GM23338 (cell line): ENCODE results near the gene SLC48A1. TPM values are rescaled to one million over a fixed set of nuclear protein-coding genes. Genes with fewer than 3 reads are reported as not detected.

Experiments used
- ATAC-seq: fragments of 200-7000 bp; cut with Tn5 transposase; 3 replicates; pipeline ENCODE4 v1.9.1; 2020
- DNase-seq: peaks from one replicate; pipeline ENCODE4 v3.0.0-alpha.2; 2015; ENCODE audit warnings: low spot score
- H2AFZ ChIP-seq: fragments of 200-600 bp; sonication (generic); 2 replicates; pipeline ENCODE4 v1.8.0; 2016; ENCODE audit warnings: antibody characterized with exemption, mild to moderate bottlenecking, moderate library complexity
- H3F3A ChIP-seq: fragments of 200-600 bp; sonication (generic); replicated peaks from 2 replicates; pipeline ENCODE4 v1.8.0; 2017; ENCODE audit warnings: antibody characterized with exemption, mixed run types, low read depth
- H3K27ac ChIP-seq: fragments of 200-600 bp; sonication (generic); 2 replicates; pipeline ENCODE4 v1.6.1; 2016; ENCODE audit warnings: low read depth
- H3K27me3 ChIP-seq: fragments of 200-600 bp; sonication (generic); 2 replicates; pipeline ENCODE4 v1.8.0; 2016; ENCODE audit warnings: mild to moderate bottlenecking, mixed run types, moderate library complexity; ENCODE audit not compliant: insufficient read depth
- H3K36me3 ChIP-seq: fragments of 200-600 bp; sonication (generic); 2 replicates; pipeline ENCODE4 v1.8.0; 2016; ENCODE audit warnings: mild to moderate bottlenecking; ENCODE audit not compliant: insufficient read depth
- H3K4me1 ChIP-seq: fragments of 200-600 bp; sonication (generic); 2 replicates; pipeline ENCODE4 v1.8.0; 2016; ENCODE audit warnings: mild to moderate bottlenecking, moderate library complexity; ENCODE audit not compliant: insufficient read depth
- H3K4me2 ChIP-seq: fragments of 200-600 bp; sonication (generic); 2 replicates; pipeline ENCODE4 v1.7.1; 2017; ENCODE audit warnings: mixed run types
- H3K4me3 ChIP-seq: fragments of 200-600 bp; sonication (generic); 2 replicates; pipeline ENCODE4 v1.6.1; 2016; ENCODE audit warnings: mixed run types
- H3K79me2 ChIP-seq: fragments of 200-600 bp; sonication (generic); replicated peaks from 2 replicates; pipeline ENCODE4 v1.8.0; 2017; ENCODE audit warnings: mild to moderate bottlenecking; ENCODE audit not compliant: insufficient read depth
- H3K9me2 ChIP-seq: fragments of 200-600 bp; sonication (generic); 2 replicates; pipeline ENCODE4 v1.8.0; 2017; ENCODE audit not compliant: insufficient read depth
- H4K20me1 ChIP-seq: fragments of 200-600 bp; sonication (generic); replicated peaks from 2 replicates; pipeline ENCODE4 v1.8.0; 2017; ENCODE audit warnings: mild to moderate bottlenecking; ENCODE audit not compliant: insufficient read depth
- H3K27ac Mint-ChIP-seq: 2 replicates; pipeline ENCODE4 v1.8.0; 2020; ENCODE audit warnings: inconsistent platforms, mild to moderate bottlenecking, moderate library complexity, mixed read lengths
- H3K27me3 Mint-ChIP-seq: 3 replicates; pipeline ENCODE4 v1.8.0; 2022; ENCODE audit warnings: low read depth, mild to moderate bottlenecking, moderate library complexity, mixed read lengths, inconsistent platforms; ENCODE audit not compliant: insufficient read depth, poor library complexity
- H3K36me3 Mint-ChIP-seq: 3 replicates; pipeline ENCODE4 v1.8.0; 2021; ENCODE audit warnings: low read depth, mild to moderate bottlenecking, inconsistent platforms, moderate library complexity, mixed read lengths
- H3K4me1 Mint-ChIP-seq: 3 replicates; pipeline ENCODE4 v1.8.0; 2020; ENCODE audit warnings: mild to moderate bottlenecking, inconsistent platforms, mixed read lengths
- H3K4me3 Mint-ChIP-seq: 3 replicates; pipeline ENCODE4 v1.8.0; 2021; ENCODE audit warnings: moderate library complexity, mild to moderate bottlenecking, inconsistent platforms, mixed read lengths
- H3K9me3 Mint-ChIP-seq: 3 replicates; pipeline ENCODE4 v1.8.0; 2020; ENCODE audit warnings: moderate library complexity, mild to moderate bottlenecking, inconsistent platforms, mixed read lengths
- EZH2 ChIP-seq: fragments of 200-600 bp; sonication (generic); IDR thresholded peaks from one replicate; pipeline ENCODE4 v1.8.0; 2017; ENCODE audit warnings: antibody characterized with exemption, mild to moderate bottlenecking, low read depth; ENCODE audit not compliant: unreplicated experiment
- EZH2phosphoT487 ChIP-seq: fragments of 200-600 bp; sonication (generic); IDR thresholded peaks from one replicate; pipeline ENCODE4 v1.8.1; 2018; ENCODE audit warnings: antibody characterized with exemption; ENCODE audit not compliant: unreplicated experiment
- NANOG ChIP-seq: IDR thresholded peaks from 2 replicates; pipeline ENCODE4 v1.6.1; 2016; ENCODE audit warnings: antibody characterized with exemption, borderline replicate concordance
- POLR2AphosphoS5 ChIP-seq: IDR thresholded peaks from 2 replicates; pipeline ENCODE4 v1.6.1; 2016; ENCODE audit warnings: antibody characterized with exemption, low read depth
- STAT1 ChIP-seq: IDR thresholded peaks from one replicate; pipeline ENCODE4 v1.6.1; 2016; ENCODE audit warnings: antibody characterized with exemption; ENCODE audit not compliant: unreplicated experiment
- ZNF114 ChIP-seq: fragments of 250-450 bp; sonication (Bioruptor Pico); IDR thresholded peaks from 2 replicates; pipeline ENCODE4 v1.5.0; 2020; ENCODE audit warnings: mild to moderate bottlenecking, moderate library complexity
- ZNF331 ChIP-seq: fragments of 250-450 bp; sonication (Bioruptor Pico); IDR thresholded peaks from 2 replicates; pipeline ENCODE4 v1.5.0; 2020; ENCODE audit warnings: low read depth, mild to moderate bottlenecking, moderate library complexity
- polyA plus RNA-seq: library from polyadenylated mRNA; unstranded; fragments of >200 nt; fragmentation: Nextera tagmentation; extraction: Ambion mirVana; gene quantifications from 2 replicates; pipeline ENCODE4 v1.2.1, GENCODE V29; 2016
- total RNA-seq: library from RNA; depleted of rRNA; stranded (reverse); fragments of >200 nt; shearing (Covaris generic); gene quantifications from 2 replicates; pipeline ENCODE4 v1.2.3, GENCODE V29; 2014
- TF ChIP-seq, protein P1 (sequence below), 2 experiments: fragments of 200-600 bp in 1 of 2; sonication (generic) in 1 of 2; conservative IDR thresholded peaks; 2 replicates each; pipeline versions ENCODE4 v1.5.1 to v1.6.1; 2016 to 2017; ENCODE audit warnings: antibody characterized with exemption in 2 of 2, low read depth in 2 of 2, mild to moderate bottlenecking in 2 of 2, moderate library complexity in 1 of 2
- TF ChIP-seq, protein P2 (sequence below): IDR thresholded peaks from one replicate; pipeline ENCODE4 v1.6.1; 2018; ENCODE audit warnings: antibody characterized with exemption; ENCODE audit not compliant: unreplicated experiment
- TF ChIP-seq, protein P3 (sequence below): IDR thresholded peaks from 2 replicates; pipeline ENCODE4 v1.6.1; 2016; ENCODE audit warnings: antibody characterized with exemption

The SLC48A1 gene
- total and polyA plus RNA-seq, 2 experiments from 2014 or later, result 5.8 to 9.0 TPM

- no peak overlapping the region for H2AFZ ChIP-seq
- H3K27me3 Mint-ChIP-seq, result peaks cover 26% of the 10 kb centered on the region
Observed at GRCh38 chr12:47742253-47742825, 30.7 kb upstream of the SLC48A1 start.

GRCh38 chr12:47743311-47743860, 29.7 kb upstream of the SLC48A1 start:
- no peaks in the 10 kb centered on the region for H3K79me2 ChIP-seq
- Mint-ChIP-seq H3K27me3 (peaks cover 26% of the 10 kb centered on the region), H3K9me3 (no peaks in the 10 kb centered on the region; the same call in 2 of the 3 replicates), H3K4me1 (peaks cover 41% of the 10 kb centered on the region), H3K4me3 (no peak overlapping the region; the same call in 2 of the 3 replicates), H3K36me3 (no peaks in the 10 kb centered on the region; the same call in 2 of the 3 replicates), H3K27ac (no peak overlapping the region)
- H3K4me2 ChIP-seq, result 0 out of 2 replicates have a peak overlapping the region, but pooled peaks have one; percentile 26
- H3K4me1 ChIP-seq, result 0 out of 2 replicates have a peak, but pooled peaks cover 4% of the 10 kb centered on the region
- H3K27ac ChIP-seq, result no peak overlapping the region
- no peak; the same call in 2 of the 3 replicates for ATAC-seq
- H2AFZ ChIP-seq, result no peak overlapping the region
- H3K27me3 ChIP-seq, result no peaks in the 10 kb centered on the region
- H4K20me1 ChIP-seq, result no peaks in the 10 kb centered on the region
- no peaks in the 10 kb centered on the region for H3K36me3 ChIP-seq
- no peaks in the 10 kb centered on the region for H3F3A ChIP-seq
- no peak for DNase-seq
- no peak overlapping the region for H3K4me3 ChIP-seq
- no peaks in the 10 kb centered on the region for H3K9me2 ChIP-seq
- TF ChIP-seq POLR2AphosphoS5 (no peak), ZNF114 (CRISPR knock-in tag) (no peak), STAT1 (no peak), ZNF331 (CRISPR knock-in tag) (no peak), EZH2phosphoT487 (no peak), NANOG (no peak), EZH2 (no peak)
- TF ChIP-seq, protein P1, sequence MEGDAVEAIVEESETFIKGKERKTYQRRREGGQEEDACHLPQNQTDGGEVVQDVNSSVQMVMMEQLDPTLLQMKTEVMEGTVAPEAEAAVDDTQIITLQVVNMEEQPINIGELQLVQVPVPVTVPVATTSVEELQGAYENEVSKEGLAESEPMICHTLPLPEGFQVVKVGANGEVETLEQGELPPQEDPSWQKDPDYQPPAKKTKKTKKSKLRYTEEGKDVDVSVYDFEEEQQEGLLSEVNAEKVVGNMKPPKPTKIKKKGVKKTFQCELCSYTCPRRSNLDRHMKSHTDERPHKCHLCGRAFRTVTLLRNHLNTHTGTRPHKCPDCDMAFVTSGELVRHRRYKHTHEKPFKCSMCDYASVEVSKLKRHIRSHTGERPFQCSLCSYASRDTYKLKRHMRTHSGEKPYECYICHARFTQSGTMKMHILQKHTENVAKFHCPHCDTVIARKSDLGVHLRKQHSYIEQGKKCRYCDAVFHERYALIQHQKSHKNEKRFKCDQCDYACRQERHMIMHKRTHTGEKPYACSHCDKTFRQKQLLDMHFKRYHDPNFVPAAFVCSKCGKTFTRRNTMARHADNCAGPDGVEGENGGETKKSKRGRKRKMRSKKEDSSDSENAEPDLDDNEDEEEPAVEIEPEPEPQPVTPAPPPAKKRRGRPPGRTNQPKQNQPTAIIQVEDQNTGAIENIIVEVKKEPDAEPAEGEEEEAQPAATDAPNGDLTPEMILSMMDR (conservative IDR thresholded peaks at IDR 0.05; ENCODE audit: low read depth in 2 of 2), result no peak
- TF ChIP-seq, protein P2, sequence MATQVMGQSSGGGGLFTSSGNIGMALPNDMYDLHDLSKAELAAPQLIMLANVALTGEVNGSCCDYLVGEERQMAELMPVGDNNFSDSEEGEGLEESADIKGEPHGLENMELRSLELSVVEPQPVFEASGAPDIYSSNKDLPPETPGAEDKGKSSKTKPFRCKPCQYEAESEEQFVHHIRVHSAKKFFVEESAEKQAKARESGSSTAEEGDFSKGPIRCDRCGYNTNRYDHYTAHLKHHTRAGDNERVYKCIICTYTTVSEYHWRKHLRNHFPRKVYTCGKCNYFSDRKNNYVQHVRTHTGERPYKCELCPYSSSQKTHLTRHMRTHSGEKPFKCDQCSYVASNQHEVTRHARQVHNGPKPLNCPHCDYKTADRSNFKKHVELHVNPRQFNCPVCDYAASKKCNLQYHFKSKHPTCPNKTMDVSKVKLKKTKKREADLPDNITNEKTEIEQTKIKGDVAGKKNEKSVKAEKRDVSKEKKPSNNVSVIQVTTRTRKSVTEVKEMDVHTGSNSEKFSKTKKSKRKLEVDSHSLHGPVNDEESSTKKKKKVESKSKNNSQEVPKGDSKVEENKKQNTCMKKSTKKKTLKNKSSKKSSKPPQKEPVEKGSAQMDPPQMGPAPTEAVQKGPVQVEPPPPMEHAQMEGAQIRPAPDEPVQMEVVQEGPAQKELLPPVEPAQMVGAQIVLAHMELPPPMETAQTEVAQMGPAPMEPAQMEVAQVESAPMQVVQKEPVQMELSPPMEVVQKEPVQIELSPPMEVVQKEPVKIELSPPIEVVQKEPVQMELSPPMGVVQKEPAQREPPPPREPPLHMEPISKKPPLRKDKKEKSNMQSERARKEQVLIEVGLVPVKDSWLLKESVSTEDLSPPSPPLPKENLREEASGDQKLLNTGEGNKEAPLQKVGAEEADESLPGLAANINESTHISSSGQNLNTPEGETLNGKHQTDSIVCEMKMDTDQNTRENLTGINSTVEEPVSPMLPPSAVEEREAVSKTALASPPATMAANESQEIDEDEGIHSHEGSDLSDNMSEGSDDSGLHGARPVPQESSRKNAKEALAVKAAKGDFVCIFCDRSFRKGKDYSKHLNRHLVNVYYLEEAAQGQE, result no peak
- TF ChIP-seq, protein P3, sequence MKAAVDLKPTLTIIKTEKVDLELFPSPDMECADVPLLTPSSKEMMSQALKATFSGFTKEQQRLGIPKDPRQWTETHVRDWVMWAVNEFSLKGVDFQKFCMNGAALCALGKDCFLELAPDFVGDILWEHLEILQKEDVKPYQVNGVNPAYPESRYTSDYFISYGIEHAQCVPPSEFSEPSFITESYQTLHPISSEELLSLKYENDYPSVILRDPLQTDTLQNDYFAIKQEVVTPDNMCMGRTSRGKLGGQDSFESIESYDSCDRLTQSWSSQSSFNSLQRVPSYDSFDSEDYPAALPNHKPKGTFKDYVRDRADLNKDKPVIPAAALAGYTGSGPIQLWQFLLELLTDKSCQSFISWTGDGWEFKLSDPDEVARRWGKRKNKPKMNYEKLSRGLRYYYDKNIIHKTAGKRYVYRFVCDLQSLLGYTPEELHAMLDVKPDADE, result no peak

More at GRCh38 chr12:47742253-47742825, 30.7 kb upstream of the SLC48A1 start:
- Mint-ChIP-seq H3K27ac (no peak overlapping the region), H3K4me1 (peaks cover 40% of the 10 kb centered on the region), H3K4me3 (no peak overlapping the region), H3K36me3 (no peaks in the 10 kb centered on the region; the same call in 2 of the 3 replicates), H3K9me3 (no peaks in the 10 kb centered on the region; the same call in 2 of the 3 replicates)
- Histone ChIP-seq H3K27ac (no peak overlapping the region), H3K27me3 (no peaks in the 10 kb centered on the region), H4K20me1 (no peaks in the 10 kb centered on the region), H3K4me2 (no peak overlapping the region), H3K79me2 (no peaks in the 10 kb centered on the region), H3K36me3 (no peaks in the 10 kb centered on the region), H3K9me2 (no peaks in the 10 kb centered on the region), H3F3A (no peaks in the 10 kb centered on the region), H3K4me1 (0 out of 2 replicates have a peak, but pooled peaks cover 4% of the 10 kb centered on the region), H3K4me3 (no peak overlapping the region)
- DNase-seq (peak; percentile 79), ATAC-seq (peak; percentile 49)
- TF ChIP-seq, protein P3, result no peak
- TF ChIP-seq, protein P1 (conservative IDR thresholded peaks at IDR 0.05; ENCODE audit: low read depth in 2 of 2), result peak; percentile 98 to 99
